Occipital lobe (tissue), 2 donors: ENCODE measurements around the gene TBX5. TPM values are rescaled to one million over a fixed set of nuclear protein-coding genes. Genes with fewer than 3 reads are reported as not detected.

ENCODE experiments used
- DNase-seq: peaks from one replicate; lab custom pipeline; 2025; lab: John Stamatoyannopoulos, UW
- total RNA-seq: library from RNA; depleted of rRNA; stranded (reverse); fragments of >200 nt; gene quantifications from one replicate; pipeline ENCODE4 v1.2.3, GENCODE V29; 2014

TBX5 gene
- not detected for total RNA-seq

GRCh38 chr12:114405519-114406271 lies at the start of gene TBX5:
Gene TBX5, minus strand, starts transcription at chr12:114406144. Its CDS starts 2,246 bp downstream, at chr12:114403898.
- DNase-seq = no peak

DNA sequence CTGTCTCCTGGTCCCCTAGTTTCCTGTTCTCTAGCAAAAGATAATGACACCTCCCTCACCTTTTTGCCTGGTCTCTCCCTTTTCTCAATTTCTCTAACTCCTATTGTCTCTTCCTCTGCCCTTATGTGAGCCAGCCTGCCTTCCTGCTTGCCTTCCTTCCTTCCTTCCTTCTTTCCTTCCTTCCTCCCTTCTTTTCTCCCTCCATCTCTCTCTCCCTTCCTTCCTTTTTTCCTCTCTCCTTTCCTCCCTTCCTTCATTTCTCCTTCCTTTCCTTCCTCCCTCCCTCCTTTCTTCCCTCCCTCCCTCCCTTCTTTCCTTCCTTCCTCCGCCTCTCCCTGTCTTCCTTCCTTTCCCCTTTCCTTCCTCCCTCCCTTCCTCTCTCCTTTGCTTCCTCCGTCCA lies 45.7 kb upstream of the TBX5 start:
- no peak for DNase-seq

DNA sequence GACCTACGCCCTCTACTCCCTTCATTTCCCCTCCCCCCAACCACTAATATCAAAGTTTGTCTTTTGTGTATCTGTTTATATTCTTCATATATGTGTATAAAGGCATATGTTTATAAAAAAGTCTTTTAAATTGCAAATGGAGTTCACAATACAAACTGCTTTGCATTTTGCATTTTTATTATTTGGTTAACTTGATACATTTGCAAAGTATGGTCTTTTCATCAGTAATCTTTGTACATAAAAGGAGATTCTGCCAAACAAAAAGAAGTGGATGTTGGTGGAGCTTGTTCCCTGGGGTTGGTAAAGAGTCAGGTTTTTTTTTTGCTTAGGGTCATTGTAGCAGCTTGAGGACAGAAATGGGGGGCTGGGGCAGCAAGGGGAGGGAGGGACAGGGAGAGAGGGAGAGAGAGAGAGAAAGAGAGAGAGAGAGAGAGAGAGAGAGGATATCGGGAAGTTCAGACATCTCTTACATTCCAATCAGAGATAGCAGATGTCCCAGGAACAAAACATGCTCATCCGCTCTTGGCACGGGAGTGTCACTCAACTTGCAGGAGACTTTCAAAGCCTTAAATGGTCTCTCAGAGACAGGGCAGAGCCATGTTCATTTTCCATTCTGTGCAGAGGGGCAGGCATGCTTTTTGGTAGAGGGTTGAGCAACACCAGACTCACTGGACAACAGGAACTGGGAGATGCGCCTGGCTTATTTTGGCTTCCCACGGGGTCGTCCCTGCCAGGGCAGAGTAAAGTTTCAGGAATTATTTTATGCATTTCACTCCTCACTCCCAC lies 44.8 kb upstream of the TBX5 start:
- no peak for DNase-seq

DNA sequence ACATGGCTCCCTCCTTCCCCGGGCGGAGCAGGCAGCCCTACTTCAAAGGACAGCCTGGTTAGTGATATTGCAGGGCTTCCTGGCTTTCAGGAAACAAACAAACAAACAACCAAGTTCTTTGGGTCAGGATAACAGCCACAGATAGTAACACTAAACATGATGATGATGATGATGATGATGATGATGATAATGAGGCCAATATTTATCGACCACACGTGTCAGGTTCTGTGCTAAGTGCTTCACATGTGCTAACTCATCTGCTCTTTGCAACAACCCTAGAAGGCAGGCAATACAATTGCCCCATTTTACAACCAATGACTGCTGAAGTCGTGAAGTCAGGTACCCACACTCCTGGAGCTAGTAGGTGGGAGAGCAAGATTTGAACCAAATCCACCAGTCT lies 44.1 kb upstream of the TBX5 start:
- DNase-seq = no peak

DNA sequence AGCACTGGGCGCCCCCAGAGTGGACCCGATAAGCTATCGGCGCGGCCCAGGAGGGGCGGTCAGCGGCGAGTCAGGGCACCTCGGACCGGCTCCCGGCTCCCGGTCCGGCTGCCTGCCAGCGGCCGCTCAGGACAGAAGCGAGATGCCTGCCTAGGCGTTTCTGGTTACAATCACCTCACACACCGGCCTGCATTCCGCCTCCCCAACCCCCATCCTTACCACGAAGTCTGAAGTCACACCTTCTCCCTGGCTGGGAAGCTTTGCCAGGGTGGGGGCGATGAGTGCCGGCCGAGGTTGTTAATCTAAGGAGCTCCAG lies 42.6 kb upstream of the TBX5 start:
- DNase-seq = no peak

- no peak for DNase-seq
These were observed 42.1 kb upstream of the TBX5 start for GRCh38 chr12:114447799-114448617.

GRCh38 chr12:114447274-114447716 lies 41.4 kb upstream of the TBX5 start:
- DNase-seq = no peak

- no peak for DNase-seq
These were observed 39.7 kb upstream of the TBX5 start for GRCh38 chr12:114445401-114446323.

- DNase-seq = no peak
These were observed 38.7 kb upstream of the TBX5 start for GRCh38 chr12:114444422-114445279.

GRCh38 chr12:114443607-114444421 lies 37.9 kb upstream of the TBX5 start:
- DNase-seq = no peak

GRCh38 chr12:114442578-114442977 lies 36.6 kb upstream of the TBX5 start:
- no peak for DNase-seq

GRCh38 chr12:114441545-114441944 lies 35.6 kb upstream of the TBX5 start:
- no peak for DNase-seq

- DNase-seq = no peak
These were observed 35.1 kb upstream of the TBX5 start for GRCh38 chr12:114441039-114441383.

DNA sequence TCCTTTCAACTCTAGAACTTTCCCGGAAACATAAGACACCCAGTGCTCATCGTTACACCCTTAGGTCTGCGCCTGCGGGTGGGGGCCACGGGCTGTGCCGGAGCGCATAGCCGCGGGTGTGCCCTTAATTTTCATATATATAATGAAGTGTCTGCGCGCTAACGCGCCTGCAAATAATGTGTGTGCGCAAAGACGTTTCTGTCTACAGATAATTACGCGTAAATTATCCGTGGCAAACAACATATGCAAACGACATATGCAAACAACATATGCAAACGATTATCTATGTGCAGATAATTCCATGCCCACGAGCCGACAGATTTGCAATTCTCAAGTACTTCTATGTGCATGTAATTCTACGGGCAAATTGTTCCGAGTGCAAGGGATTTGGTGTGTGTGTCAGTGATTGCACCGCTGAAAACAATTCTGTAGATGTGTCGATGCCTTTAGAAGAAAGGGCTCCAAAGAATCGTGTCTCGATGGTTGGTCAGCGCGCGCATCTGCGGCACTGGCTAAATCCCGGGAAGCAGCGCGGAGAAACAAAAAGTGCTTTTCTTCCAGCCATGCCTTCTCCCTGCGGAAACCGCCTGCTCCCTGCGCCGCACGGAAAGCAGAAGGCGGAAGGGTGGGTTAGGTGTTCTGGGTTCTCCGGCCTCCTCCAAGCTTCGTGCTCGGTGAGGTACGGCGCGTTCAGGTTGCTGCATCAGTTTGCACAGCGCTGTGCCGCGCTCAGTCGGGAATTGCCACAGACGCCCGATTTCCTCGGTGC lies 34.5 kb upstream of the TBX5 start:
- no peak for DNase-seq

DNA sequence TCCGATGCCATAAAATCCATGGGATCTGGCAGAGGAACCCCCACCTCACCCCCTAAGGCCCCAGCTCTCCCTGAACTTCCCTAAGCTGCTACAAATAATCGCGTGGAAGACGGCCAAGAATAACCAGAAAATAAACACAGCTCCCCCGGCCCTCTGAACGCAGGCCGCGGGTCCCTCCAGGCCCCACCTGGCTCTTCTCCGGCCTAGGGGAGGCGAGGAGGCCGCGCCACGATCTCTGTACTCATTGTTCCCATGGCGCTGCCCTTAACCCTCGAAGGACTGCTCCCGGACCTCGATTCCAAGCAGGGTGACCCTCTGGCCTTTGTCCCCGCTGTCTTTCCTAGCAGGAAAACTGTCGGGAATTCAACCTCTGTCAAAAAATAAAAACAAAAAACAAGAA lies 33.9 kb upstream of the TBX5 start:
- no peak for DNase-seq

- no peak for DNase-seq
These were observed 33.3 kb upstream of the TBX5 start for GRCh38 chr12:114439261-114439683.

DNA sequence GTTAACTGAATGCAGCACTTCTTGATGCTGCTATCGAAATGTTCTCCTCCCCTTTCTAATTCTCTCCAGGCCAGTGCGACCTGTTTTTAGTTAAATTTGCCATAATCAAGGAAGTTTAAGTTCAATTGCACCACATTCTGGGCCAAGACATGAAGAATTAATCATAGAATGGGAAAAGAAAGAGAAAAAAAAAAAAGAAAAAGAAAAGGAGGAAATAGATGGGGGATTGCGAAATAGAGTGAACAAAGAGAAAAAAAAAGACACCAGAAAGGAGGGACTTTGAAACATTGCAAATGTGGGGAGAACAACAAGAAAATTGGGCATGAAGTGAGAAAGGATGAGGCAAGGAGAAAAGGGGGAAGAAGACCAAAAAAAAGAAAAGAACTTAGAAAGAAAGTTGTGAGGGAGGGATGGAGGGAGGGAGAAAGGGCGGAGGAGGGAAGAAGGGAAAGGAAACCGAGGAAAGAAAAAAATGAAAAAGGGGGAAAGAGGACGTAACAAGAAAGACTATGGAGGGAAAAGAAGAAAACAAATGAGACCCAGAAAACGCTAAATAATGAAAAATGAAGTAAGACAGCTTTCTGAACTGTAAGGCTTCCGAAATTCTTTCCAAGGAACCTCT lies 32.8 kb upstream of the TBX5 start:
- DNase-seq = no peak

- no peak for DNase-seq
These were observed 28.4 kb upstream of the TBX5 start for GRCh38 chr12:114434341-114434740.
